ENCODE data around the gene GHRH.

GHRH gene

GRCh38 chr20:37290158-37290810 is 28.7 kb upstream of the GHRH start:
- DNase-seq: no peak

GRCh38 chr20:37288091-37288490 is 26.5 kb upstream of the GHRH start:
- no peak for DNase-seq

- DNase-seq: no peak
Observed at GRCh38 chr20:37285664-37286374, 24.2 kb upstream of the GHRH start.

- no peak for DNase-seq
Observed at GRCh38 chr20:37284691-37285161, 23.1 kb upstream of the GHRH start.

GRCh38 chr20:37283530-37284195 is 22.0 kb upstream of the GHRH start:
- DNase-seq: no peak

GRCh38 chr20:37282556-37282955 is 20.9 kb upstream of the GHRH start:
- no peak for DNase-seq

GRCh38 chr20:37280403-37280802 is 18.8 kb upstream of the GHRH start:
- no peak for DNase-seq

- no peak for DNase-seq
Observed at GRCh38 chr20:37279820-37280219, 18.2 kb upstream of the GHRH start.

- DNase-seq: no peak
Observed at GRCh38 chr20:37278966-37279590, 17.5 kb upstream of the GHRH start.

GRCh38 chr20:37277253-37277593 is 15.6 kb upstream of the GHRH start:
- DNase-seq: no peak

- DNase-seq: no peak
Observed at GRCh38 chr20:37276494-37277252, 15.1 kb upstream of the GHRH start.

GRCh38 chr20:37274851-37275524 is 13.4 kb upstream of the GHRH start:
- DNase-seq: no peak

GRCh38 chr20:37273988-37274387 is 12.4 kb upstream of the GHRH start:
- no peak for DNase-seq

GRCh38 chr20:37271421-37271768 is 9.8 kb upstream of the GHRH start:
- no peak for DNase-seq

- no peak for DNase-seq
Observed at GRCh38 chr20:37270576-37271420, 9.2 kb upstream of the GHRH start.

GRCh38 chr20:37267667-37268313 is 6.2 kb upstream of the GHRH start:
- DNase-seq: no peak

GRCh38 chr20:37266940-37267666 is 5.5 kb upstream of the GHRH start:
- DNase-seq: no peak

GRCh38 chr20:37265152-37265551 is 3.5 kb upstream of the GHRH start:
- no peak for DNase-seq

- DNase-seq: no peak
Observed at GRCh38 chr20:37263686-37264085, 2.1 kb upstream of the GHRH start.

GRCh38 chr20:37262505-37262904 is 891 bp upstream of the GHRH start:
- DNase-seq: no peak
